ENCODE data around the gene CFAP74. TPM values are rescaled to one million over a fixed set of nuclear protein-coding genes. Genes with fewer than 3 reads are reported as not detected.
A peak's percentile ranks its signal among the peaks of the same experiment; 100 is the strongest.

The CFAP74 gene
- polyA plus RNA-seq, 2 of the 4 experiments (the other 2 are of a cell fraction): 0.03 to 0.04 TPM

GRCh38 chr1:1969505-1969900, 34.1 kb downstream of the CFAP74 start:
- ATAC-seq (no peak; a peak in 1 of 6 replicates), FAIRE-seq (no peak), DNase-seq (ENCODE audit: low read depth in 1 of 2, low spot score in 1 of 2) (no peak)
- TF ChIP-seq REST (IDR thresholded peaks at IDR 0.05) (no peak), RNF2 (IDR thresholded peaks at IDR 0.05; ENCODE audit: borderline replicate concordance, low read depth) (no peak), PBX3 (IDR thresholded peaks at IDR 0.05) (no peak), NPAS2 (CRISPR knock-in tag; IDR thresholded peaks at IDR 0.05; ENCODE audit: borderline replicate concordance) (no peak), CHD4 (IDR thresholded peaks at IDR 0.05; ENCODE audit: borderline replicate concordance) (no peak), KDM1A (IDR thresholded peaks at IDR 0.05; ENCODE audit: low read depth) (no peak), ZFP36 (IDR thresholded peaks at IDR 0.05; ENCODE audit: borderline replicate concordance, partially characterized antibody) (no peak), GATA3 (IDR thresholded peaks at IDR 0.05; ENCODE audit: borderline replicate concordance) (no peak), TFCP2L1 (CRISPR knock-in tag; IDR thresholded peaks at IDR 0.05) (no peak), RARB (CRISPR knock-in tag; IDR thresholded peaks at IDR 0.05) (no peak), HDAC2 (IDR thresholded peaks at IDR 0.05) (no peak), MAZ (IDR thresholded peaks at IDR 0.05; ENCODE audit: borderline replicate concordance, low read depth, low read length) (no peak), POLR2AphosphoS2 (conservative IDR thresholded peaks at IDR 0.05; ENCODE audit: low read length) (no peak), HOXA7 (CRISPR knock-in tag; IDR thresholded peaks at IDR 0.05) (no peak)
- H3K4me3 ChIP-seq: no peak overlapping the region
- no peaks in the 10 kb centered on the region for H3K9me3 ChIP-seq
- no peak overlapping the region for H3K4me2 ChIP-seq
- no peak overlapping the region for H3K27ac ChIP-seq
- WGBS (ENCODE audit: missing lambda C conversion rate): 46% methylated on average over 3 of the region's 10 CpGs
- CTCF ChIA-PET: interaction anchor here (1.3 kb wide), 1 partner anchor 10 kb away, joined by 6 read pairs; no protein-coding TSS in a partner anchor
- no peaks in the 10 kb centered on the region for H3K4me1 ChIP-seq
- POLR2A ChIA-PET: no interaction called here

GRCh38 chr1:1968767-1969504, 34.6 kb downstream of the CFAP74 start:
- DNase-seq (ENCODE audit: low read depth in 1 of 2, low spot score in 1 of 2) (peak in 1 of 2 experiments; percentile 34), FAIRE-seq (no peak), ATAC-seq (peak; percentile 67 to 88)
- POLR2A ChIA-PET: no interaction called here
- H3K27ac ChIP-seq: no peak overlapping the region
- H3K4me2 ChIP-seq: no peak overlapping the region
- H3K4me1 ChIP-seq: no peaks in the 10 kb centered on the region
- no peak for TF ChIP-seq SREBF2 (IDR thresholded peaks at IDR 0.05)
- no peak for TF ChIP-seq ESRRA (IDR thresholded peaks at IDR 0.05; ENCODE audit: borderline replicate concordance, low read length)
- TF ChIP-seq REST (IDR thresholded peaks at IDR 0.05): no peak
- no peak for TF ChIP-seq PBX3 (IDR thresholded peaks at IDR 0.05)
- no peak for TF ChIP-seq HDAC2 (IDR thresholded peaks at IDR 0.05)
- no peak for TF ChIP-seq GATA3 (IDR thresholded peaks at IDR 0.05; ENCODE audit: borderline replicate concordance)
- TF ChIP-seq, protein P1, sequence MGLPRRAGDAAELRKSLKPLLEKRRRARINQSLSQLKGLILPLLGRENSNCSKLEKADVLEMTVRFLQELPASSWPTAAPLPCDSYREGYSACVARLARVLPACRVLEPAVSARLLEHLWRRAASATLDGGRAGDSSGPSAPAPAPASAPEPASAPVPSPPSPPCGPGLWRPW (IDR thresholded peaks at IDR 0.05): no peak
- H3K4me3 ChIP-seq: no peak overlapping the region
- H3K9me3 ChIP-seq: no peaks in the 10 kb centered on the region
- 38% methylated on average over 4 of the region's 12 CpGs for WGBS (ENCODE audit: missing lambda C conversion rate)
- CTCF ChIA-PET: interaction anchor here (1.3 kb wide), 1 partner anchor 9 kb away, joined by 6 read pairs; no protein-coding TSS in a partner anchor
